ENCODE measurements around the gene WDR41. TPM values are rescaled to one million over a fixed set of nuclear protein-coding genes. Genes with fewer than 3 reads are reported as not detected.

The WDR41 gene
- total RNA-seq, 2 donors from 2014 or later: 61.6 to 80.9 TPM

DNA sequence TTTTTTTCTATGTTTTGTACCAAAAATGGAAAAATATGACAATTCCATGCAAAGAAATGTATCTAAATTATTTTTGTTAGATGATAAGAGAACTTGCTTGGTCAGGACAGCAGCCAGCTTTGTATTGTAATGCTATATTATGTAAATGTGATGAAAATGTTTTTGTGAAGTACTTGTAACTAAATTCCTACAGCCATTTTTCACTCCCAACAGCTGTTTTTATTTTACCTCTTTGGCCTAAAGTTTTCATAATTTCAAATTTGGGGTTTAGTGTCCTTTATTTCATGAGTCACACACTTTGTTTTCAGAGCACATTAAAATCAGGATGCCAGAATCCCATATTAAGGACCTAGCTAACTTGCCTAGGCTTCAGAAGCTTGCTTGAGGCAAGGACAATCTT is 64.1 kb downstream of the WDR41 start:
- Histone ChIP-seq H3K9me3 (ENCODE audit: control insufficient read depth, low read length) (peaks cover 4% of the 10 kb centered on the region), H3K27ac (ENCODE audit: low read depth, low read length) (no peak overlapping the region), H3K4me3 (ENCODE audit: low read length) (no peak overlapping the region), H3K36me3 (ENCODE audit: control insufficient read depth, insufficient read depth, low read length) (peaks cover 32% of the 10 kb centered on the region), H3K4me1 (ENCODE audit: control insufficient read depth, insufficient read depth, low read length) (no peaks in the 10 kb centered on the region), H3K27me3 (ENCODE audit: control insufficient read depth, insufficient read depth, low read length, poor library complexity, severe bottlenecking) (no peaks in the 10 kb centered on the region), H3K9ac (ENCODE audit: extremely low read depth, low read length, poor library complexity, severe bottlenecking) (no peak overlapping the region)
- Mint-ChIP-seq H3K4me3 (no peak overlapping the region), H3K36me3 (ENCODE audit: low read depth) (peaks cover 24% of the 10 kb centered on the region), H3K4me1 (peaks cover 6% of the 10 kb centered on the region), H3K9me3 (no peaks in the 10 kb centered on the region), H3K27me3 (ENCODE audit: insufficient read depth) (no peaks in the 10 kb centered on the region), H3K27ac (no peak overlapping the region)
- TF ChIP-seq, protein P1, sequence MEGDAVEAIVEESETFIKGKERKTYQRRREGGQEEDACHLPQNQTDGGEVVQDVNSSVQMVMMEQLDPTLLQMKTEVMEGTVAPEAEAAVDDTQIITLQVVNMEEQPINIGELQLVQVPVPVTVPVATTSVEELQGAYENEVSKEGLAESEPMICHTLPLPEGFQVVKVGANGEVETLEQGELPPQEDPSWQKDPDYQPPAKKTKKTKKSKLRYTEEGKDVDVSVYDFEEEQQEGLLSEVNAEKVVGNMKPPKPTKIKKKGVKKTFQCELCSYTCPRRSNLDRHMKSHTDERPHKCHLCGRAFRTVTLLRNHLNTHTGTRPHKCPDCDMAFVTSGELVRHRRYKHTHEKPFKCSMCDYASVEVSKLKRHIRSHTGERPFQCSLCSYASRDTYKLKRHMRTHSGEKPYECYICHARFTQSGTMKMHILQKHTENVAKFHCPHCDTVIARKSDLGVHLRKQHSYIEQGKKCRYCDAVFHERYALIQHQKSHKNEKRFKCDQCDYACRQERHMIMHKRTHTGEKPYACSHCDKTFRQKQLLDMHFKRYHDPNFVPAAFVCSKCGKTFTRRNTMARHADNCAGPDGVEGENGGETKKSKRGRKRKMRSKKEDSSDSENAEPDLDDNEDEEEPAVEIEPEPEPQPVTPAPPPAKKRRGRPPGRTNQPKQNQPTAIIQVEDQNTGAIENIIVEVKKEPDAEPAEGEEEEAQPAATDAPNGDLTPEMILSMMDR (conservative IDR thresholded peaks at IDR 0.05): no peak
- DNase-seq: no peak

DNA sequence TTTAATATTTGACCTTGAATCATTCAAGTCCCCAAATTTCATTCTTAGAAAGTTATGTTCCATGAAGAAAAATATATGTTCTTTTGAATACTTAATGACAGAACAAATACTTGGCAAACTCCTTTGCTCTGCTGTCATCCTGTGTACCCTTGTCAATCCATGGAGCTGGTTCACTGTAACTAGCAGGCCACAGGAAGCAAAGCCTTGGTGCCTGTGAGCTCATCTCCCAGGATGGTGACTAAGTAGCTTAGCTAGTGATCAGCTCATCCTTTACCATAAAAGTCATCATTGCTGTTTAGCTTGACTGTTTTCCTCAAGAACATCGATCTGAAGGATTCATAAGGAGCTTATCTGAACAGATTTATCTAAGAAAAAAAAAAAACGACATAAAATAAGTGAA is 65.4 kb downstream of the WDR41 start:
- no peak overlapping the region for H3K9ac ChIP-seq (ENCODE audit: extremely low read depth, low read length, poor library complexity, severe bottlenecking)
- Mint-ChIP-seq H3K4me1 (peaks cover 6% of the 10 kb centered on the region), H3K36me3 (ENCODE audit: low read depth) (peaks cover 17% of the 10 kb centered on the region), H3K27me3 (ENCODE audit: insufficient read depth) (no peaks in the 10 kb centered on the region), H3K27ac (no peak overlapping the region), H3K4me3 (no peak overlapping the region), H3K9me3 (no peaks in the 10 kb centered on the region)
- no peak overlapping the region for H3K4me3 ChIP-seq (ENCODE audit: low read length)
- TF ChIP-seq, protein P1 (conservative IDR thresholded peaks at IDR 0.05): no peak
- H3K4me1 ChIP-seq (ENCODE audit: control insufficient read depth, insufficient read depth, low read length): no peaks in the 10 kb centered on the region
- DNase-seq: no peak
- 85% methylated on average over 2 of the region's 2 CpGs; no CpG with 5 or more reads in 1 of the 2 experiments for WGBS, 2 experiments (ENCODE audit: insufficient coverage in 1 of 2, insufficient read length in 1 of 2)
- H3K36me3 ChIP-seq (ENCODE audit: control insufficient read depth, insufficient read depth, low read length): peaks cover 19% of the 10 kb centered on the region
- no peak overlapping the region for H3K27ac ChIP-seq (ENCODE audit: low read depth, low read length)
- H3K27me3 ChIP-seq (ENCODE audit: control insufficient read depth, insufficient read depth, low read length, poor library complexity, severe bottlenecking): no peaks in the 10 kb centered on the region
- peaks cover 5% of the 10 kb centered on the region for H3K9me3 ChIP-seq (ENCODE audit: control insufficient read depth, low read length)

DNA sequence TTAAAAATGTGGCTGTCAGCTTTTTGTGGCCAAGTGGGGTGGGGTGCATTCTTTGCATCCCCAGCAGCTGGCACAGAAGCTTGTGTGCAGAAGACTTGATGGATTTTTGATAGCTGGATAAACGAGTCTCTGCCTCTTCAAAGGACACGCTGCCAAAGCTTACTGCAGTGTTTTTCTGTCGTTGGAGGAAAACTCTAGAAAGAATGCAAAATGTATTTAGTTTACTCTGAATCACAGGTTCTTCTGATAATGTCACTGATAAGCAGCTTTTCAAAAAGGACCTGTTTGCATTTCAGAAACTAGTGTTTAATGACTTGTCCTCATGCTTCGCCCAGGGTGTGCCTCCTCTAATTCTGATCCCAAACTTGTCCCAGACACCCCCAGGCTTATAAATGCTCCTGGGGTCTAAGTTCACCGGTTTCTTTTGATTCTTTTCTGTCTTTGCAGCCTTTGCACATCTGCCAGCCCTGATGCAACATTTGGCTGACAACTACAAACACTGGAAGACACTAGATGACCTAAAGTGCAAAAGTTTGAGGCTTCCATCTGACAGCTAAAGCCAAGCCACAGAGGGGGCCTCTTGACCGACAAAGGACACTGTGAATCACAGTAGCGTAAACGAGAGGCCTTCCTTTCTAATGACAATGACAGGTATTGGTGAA is 66.0 kb downstream of the WDR41 start:
- Mint-ChIP-seq H3K9me3 (no peaks in the 10 kb centered on the region), H3K4me1 (peaks cover 6% of the 10 kb centered on the region), H3K4me3 (no peak overlapping the region), H3K27me3 (ENCODE audit: insufficient read depth) (no peaks in the 10 kb centered on the region), H3K27ac (no peak overlapping the region), H3K36me3 (ENCODE audit: low read depth) (peaks cover 12% of the 10 kb centered on the region)
- H3K9ac ChIP-seq (ENCODE audit: extremely low read depth, low read length, poor library complexity, severe bottlenecking): no peak overlapping the region
- H3K27me3 ChIP-seq (ENCODE audit: control insufficient read depth, insufficient read depth, low read length, poor library complexity, severe bottlenecking): no peaks in the 10 kb centered on the region
- TF ChIP-seq, protein P1 (conservative IDR thresholded peaks at IDR 0.05): no peak
- peaks cover 13% of the 10 kb centered on the region for H3K36me3 ChIP-seq (ENCODE audit: control insufficient read depth, insufficient read depth, low read length)
- H3K9me3 ChIP-seq (ENCODE audit: control insufficient read depth, low read length): peaks cover 5% of the 10 kb centered on the region
- DNase-seq: no peak
- H3K4me1 ChIP-seq (ENCODE audit: control insufficient read depth, insufficient read depth, low read length): no peaks in the 10 kb centered on the region
- 89 to 91% methylated on average over 8 of the region's 8 CpGs for WGBS, 2 experiments (ENCODE audit: insufficient coverage in 1 of 2, insufficient read length in 1 of 2)
- H3K27ac ChIP-seq (ENCODE audit: low read depth, low read length): no peak overlapping the region
- H3K4me3 ChIP-seq (ENCODE audit: low read length): no peak overlapping the region

Measured in endodermal cell (in vitro differentiated cells).